ENCODE data around the gene NTF3. TPM values are rescaled to one million over a fixed set of nuclear protein-coding genes. Genes with fewer than 3 reads are reported as not detected.

The NTF3 gene
- polyA plus RNA-seq, 1 of the 3 experiments (the other 2 are of a cell fraction), result not detected

- no peaks in the 10 kb centered on the region for H3K9me3 ChIP-seq
- TF ChIP-seq SMC3 (IDR thresholded peaks at IDR 0.05; ENCODE audit: low read depth, low read length), result no peak
- TF ChIP-seq ELF1 (IDR thresholded peaks at IDR 0.05), result no peak
- no peak for TF ChIP-seq FOSL2 (IDR thresholded peaks at IDR 0.05; ENCODE audit: borderline replicate concordance, low read depth)
- TF ChIP-seq GATA2 (CRISPR knock-in tag; IDR thresholded peaks at IDR 0.05), result no peak
- TF ChIP-seq TCF12 (IDR thresholded peaks at IDR 0.05), result no peak
- TF ChIP-seq CTCF (IDR thresholded peaks at IDR 0.05), result no peak
- TF ChIP-seq EZH2phosphoT487 (IDR thresholded peaks at IDR 0.05; ENCODE audit: borderline replicate concordance, low read depth), result no peak
- TF ChIP-seq SIN3A (IDR thresholded peaks at IDR 0.05; ENCODE audit: borderline replicate concordance, low read depth, low read length), result no peak
- TF ChIP-seq REST (IDR thresholded peaks at IDR 0.05; ENCODE audit: low read depth, low read length), result no peak
- no peak for TF ChIP-seq TAF1 (IDR thresholded peaks at IDR 0.05; ENCODE audit: borderline replicate concordance, low read depth, low read length)
- H3K4me1 ChIP-seq (ENCODE audit: control insufficient read depth in 1 of 2, insufficient read depth in 2 of 2, low read depth in 1 of 2, low read length in 1 of 2), result no peaks in the 10 kb centered on the region
- H3K4me2 ChIP-seq, result no peak overlapping the region
- DNase-seq, result no peak
- H3K9me2 ChIP-seq, result no peaks in the 10 kb centered on the region
- 3% methylated on average over 3 of the region's 3 CpGs for WGBS (ENCODE audit: low lambda C conversion rate)
- CTCF ChIA-PET, result no interaction called here
- H3K36me3 ChIP-seq (replicated peaks in 1 of 2; ENCODE audit: control insufficient read depth in 1 of 2, insufficient read depth in 2 of 2, low read length in 1 of 2), result no peaks in the 10 kb centered on the region
- H3F3A ChIP-seq (replicated peaks; ENCODE audit: insufficient read depth), result no peaks in the 10 kb centered on the region
- H3K79me2 ChIP-seq (ENCODE audit: insufficient read depth), result no peaks in the 10 kb centered on the region
- H4K20me1 ChIP-seq (ENCODE audit: insufficient read depth), result no peaks in the 10 kb centered on the region
- H3K27ac ChIP-seq (ENCODE audit: low read depth in 2 of 2, low read length in 1 of 2), result no peak overlapping the region
- no peak overlapping the region for H3K4me3 ChIP-seq (ENCODE audit: low read depth in 2 of 2, low read length in 1 of 2)
- H3K27me3 ChIP-seq (ENCODE audit: insufficient read depth), result peaks cover 86% of the 10 kb centered on the region; the same call in 1 of the 2 replicates
- H2AFZ ChIP-seq (ENCODE audit: low read depth), result no peak overlapping the region
- POLR2A ChIA-PET, result no interaction called here
- H3K9ac ChIP-seq, result no peak overlapping the region
Observed at GRCh38 chr12:5479761-5480160, 47.9 kb downstream of the NTF3 start.

- WGBS (ENCODE audit: low lambda C conversion rate), result 7% methylated on average over 21 of the region's 21 CpGs
- Histone ChIP-seq H3K79me2 (ENCODE audit: insufficient read depth) (no peaks in the 10 kb centered on the region), H3K27ac (ENCODE audit: low read depth in 2 of 2, low read length in 1 of 2) (no peak overlapping the region), H3K4me2 (no peak overlapping the region), H3K36me3 (replicated peaks in 1 of 2; ENCODE audit: control insufficient read depth in 1 of 2, insufficient read depth in 2 of 2, low read length in 1 of 2) (no peaks in the 10 kb centered on the region), H3K9me3 (no peaks in the 10 kb centered on the region), H3K4me1 (ENCODE audit: control insufficient read depth in 1 of 2, insufficient read depth in 2 of 2, low read depth in 1 of 2, low read length in 1 of 2) (no peaks in the 10 kb centered on the region), H3K9ac (no peak overlapping the region), H4K20me1 (ENCODE audit: insufficient read depth) (no peaks in the 10 kb centered on the region), H3K27me3 (ENCODE audit: insufficient read depth) (peaks cover 83% of the 10 kb centered on the region; the same call in 1 of the 2 replicates), H3K9me2 (no peaks in the 10 kb centered on the region), H2AFZ (ENCODE audit: low read depth) (no peak overlapping the region), H3F3A (replicated peaks; ENCODE audit: insufficient read depth) (no peaks in the 10 kb centered on the region), H3K4me3 (ENCODE audit: low read depth in 2 of 2, low read length in 1 of 2) (no peak overlapping the region)
- ChIA-PET CTCF (no interaction called here), POLR2A (no interaction called here)
- no peak for DNase-seq
- TF ChIP-seq ZBTB33 (IDR thresholded peaks at IDR 0.05; ENCODE audit: borderline replicate concordance, low read depth) (no peak), USF1 (IDR thresholded peaks at IDR 0.05; ENCODE audit: borderline replicate concordance, low read depth) (no peak), RAD21 (IDR thresholded peaks at IDR 0.05; ENCODE audit: low read length) (no peak), ELF1 (IDR thresholded peaks at IDR 0.05) (no peak), TEAD4 (IDR thresholded peaks at IDR 0.05; ENCODE audit: borderline replicate concordance, insufficient read depth) (no peak), NFIC (IDR thresholded peaks at IDR 0.05; ENCODE audit: borderline replicate concordance) (no peak), EP300 (IDR thresholded peaks at IDR 0.05; ENCODE audit: borderline replicate concordance in 1 of 2, low read depth in 1 of 2, low read length in 1 of 2) (no peak), IRF3 (IDR thresholded peaks at IDR 0.05; ENCODE audit: low read depth, low read length) (no peak), MEF2A (IDR thresholded peaks at IDR 0.05; ENCODE audit: borderline replicate concordance, low read depth) (no peak)
Observed at GRCh38 chr12:5480218-5480937, 48.5 kb downstream of the NTF3 start.
